Activated CD4-positive, alpha-beta T cell treated with anti-CD3 and anti-CD28 coated beads, Interleukin-2, amount 10 ng/mL, durations not matched to agents 24 days and 14 days (primary cell): ENCODE results near the gene UNC13B. TPM values are rescaled to one million over a fixed set of nuclear protein-coding genes. Genes with fewer than 3 reads are reported as not detected.

Experiments used
- DNase-seq: peaks from one replicate; pipeline ENCODE4 v3.0.0; 2022
- H3K27ac Mint-ChIP-seq: one replicate; pipeline ENCODE4 v1.8.0; 2022; ENCODE audit warnings: mild to moderate bottlenecking, mixed read lengths
- H3K27me3 Mint-ChIP-seq: one replicate; pipeline ENCODE4 v1.8.0; 2022; ENCODE audit warnings: mixed read lengths
- H3K36me3 Mint-ChIP-seq: one replicate; pipeline ENCODE4 v1.8.0; 2022; ENCODE audit warnings: low read depth, mild to moderate bottlenecking, mixed read lengths
- H3K4me1 Mint-ChIP-seq: one replicate; pipeline ENCODE4 v1.8.0; 2021; ENCODE audit warnings: mixed read lengths
- H3K4me3 Mint-ChIP-seq: one replicate; pipeline ENCODE4 v1.8.0; 2022; ENCODE audit warnings: mild to moderate bottlenecking, moderate library complexity, mixed read lengths
- H3K9me3 Mint-ChIP-seq: one replicate; pipeline ENCODE4 v1.8.0; 2021; ENCODE audit warnings: mixed read lengths
- intact Hi-C: fragments of 100-400 bp; cut with micrococcal nuclease; formaldehyde crosslinking; loops from one replicate; pipeline ENCODE4 v1.15.1; 2023
- total RNA-seq: library from RNA; stranded (reverse); gene quantifications from 2 replicates; pipeline ENCODE4 v1.2.3, GENCODE V29; 2022

The UNC13B gene
- total RNA-seq, 1 donor from 2014 or later = 0.51 TPM

DNA sequence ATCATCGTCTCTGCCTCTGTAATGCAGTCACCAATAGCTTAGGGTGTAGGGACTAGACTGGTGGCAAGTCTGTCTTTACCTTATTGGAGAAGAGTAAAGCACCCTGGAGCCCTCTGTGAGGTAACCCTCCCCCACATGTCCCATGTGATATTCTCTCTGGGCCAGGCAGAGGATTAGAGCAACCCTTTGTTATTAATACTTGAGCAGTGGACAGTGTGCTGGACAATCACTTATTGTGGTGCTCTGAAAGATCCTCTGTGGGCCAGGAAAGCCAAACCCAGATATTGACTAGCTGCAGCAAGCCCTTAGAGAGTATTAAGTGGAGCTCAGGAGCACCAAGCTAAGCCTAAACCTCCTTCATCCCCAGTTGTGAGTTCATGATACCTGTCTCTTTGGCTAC is 188.4 kb downstream of the UNC13B start:
- peaks cover 2% of the 10 kb centered on the region for H3K27me3 Mint-ChIP-seq

GRCh38 chr9:35350827-35351549 is 189.2 kb downstream of the UNC13B start:
- Mint-ChIP-seq H3K36me3 (no peaks in the 10 kb centered on the region), H3K4me3 (no peak overlapping the region), H3K4me1 (no peaks in the 10 kb centered on the region), H3K27me3 (peaks cover 5% of the 10 kb centered on the region), H3K27ac (no peak overlapping the region), H3K9me3 (no peaks in the 10 kb centered on the region)
- intact Hi-C loops = no loop called here
- no peak for DNase-seq

More for the DNA sequence above, 188.4 kb downstream of the UNC13B start:
- Mint-ChIP-seq H3K4me3 (no peak overlapping the region), H3K4me1 (no peaks in the 10 kb centered on the region), H3K27ac (no peak overlapping the region), H3K36me3 (no peaks in the 10 kb centered on the region), H3K9me3 (no peaks in the 10 kb centered on the region)
- DNase-seq = no peak
- intact Hi-C loops = no loop called here

DNA sequence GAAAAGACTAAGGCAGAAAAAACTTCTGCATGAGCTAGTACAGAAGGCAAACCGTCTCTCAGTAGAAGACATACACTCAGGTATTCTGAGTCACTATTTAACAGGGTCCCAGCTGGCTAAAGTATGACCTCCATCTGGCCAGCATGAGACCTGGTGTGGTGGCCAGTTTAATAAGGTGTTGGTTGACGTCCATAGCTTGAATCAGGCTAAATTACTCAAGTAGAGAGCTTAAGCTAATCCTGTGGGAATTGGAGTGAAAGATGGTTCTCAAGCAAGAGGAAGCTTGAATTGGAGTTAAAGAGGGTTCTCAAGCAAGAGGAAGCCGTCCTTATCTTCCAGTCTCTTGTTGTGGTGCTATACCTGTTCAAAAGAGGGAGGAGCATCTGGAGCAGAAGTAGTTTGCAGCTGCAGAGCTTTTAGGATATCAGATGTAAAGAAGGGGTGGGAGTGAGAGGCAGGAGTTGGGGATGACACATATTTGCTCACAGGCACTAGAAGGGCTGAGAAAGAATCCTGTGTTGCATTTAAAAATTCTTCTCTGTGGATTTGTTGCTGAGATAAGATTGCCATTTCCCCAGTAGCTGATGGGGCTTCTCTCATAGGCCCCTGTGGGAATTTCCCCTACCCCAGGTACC is 192.0 kb downstream of the UNC13B start:
- peaks cover 7% of the 10 kb centered on the region for H3K27me3 Mint-ChIP-seq
- H3K27ac Mint-ChIP-seq = no peak overlapping the region
- no peak for DNase-seq
- H3K4me1 Mint-ChIP-seq = no peaks in the 10 kb centered on the region
- no peaks in the 10 kb centered on the region for H3K36me3 Mint-ChIP-seq
- no peak overlapping the region for H3K4me3 Mint-ChIP-seq
- no peaks in the 10 kb centered on the region for H3K9me3 Mint-ChIP-seq
- intact Hi-C loops = no loop called here

GRCh38 chr9:35355939-35356338 is 194.1 kb downstream of the UNC13B start:
- intact Hi-C loops = no loop called here
- H3K36me3 Mint-ChIP-seq = no peaks in the 10 kb centered on the region
- H3K4me1 Mint-ChIP-seq = no peaks in the 10 kb centered on the region
- DNase-seq = no peak
- H3K9me3 Mint-ChIP-seq = no peaks in the 10 kb centered on the region
- H3K27me3 Mint-ChIP-seq = peaks cover 9% of the 10 kb centered on the region
- no peak overlapping the region for H3K4me3 Mint-ChIP-seq
- H3K27ac Mint-ChIP-seq = no peak overlapping the region

GRCh38 chr9:35357116-35357515 is 195.3 kb downstream of the UNC13B start:
- peaks cover 7% of the 10 kb centered on the region for H3K27me3 Mint-ChIP-seq
- intact Hi-C loops = no loop called here
- no peaks in the 10 kb centered on the region for H3K36me3 Mint-ChIP-seq
- no peaks in the 10 kb centered on the region for H3K4me1 Mint-ChIP-seq
- H3K27ac Mint-ChIP-seq = no peak overlapping the region
- H3K4me3 Mint-ChIP-seq = no peak overlapping the region
- H3K9me3 Mint-ChIP-seq = no peaks in the 10 kb centered on the region
- no peak for DNase-seq

DNA sequence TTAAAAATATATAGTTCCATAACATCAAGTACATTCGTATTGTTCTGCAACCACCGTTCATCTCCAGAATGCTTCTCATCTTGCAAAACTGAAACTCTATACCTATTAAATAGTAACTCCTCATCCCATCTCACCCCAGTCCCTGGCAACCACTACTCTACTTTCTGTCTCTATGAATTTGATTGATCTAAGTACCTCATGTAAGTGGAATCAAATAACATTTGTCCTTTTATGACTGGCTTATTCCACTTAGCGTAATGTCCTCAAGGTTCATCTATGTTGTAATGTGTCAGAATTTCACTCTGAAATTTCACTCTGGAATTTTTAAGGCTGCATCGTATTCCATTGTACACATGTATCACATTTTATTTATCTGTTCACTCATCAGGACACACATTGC is 196.0 kb downstream of the UNC13B start:
- Mint-ChIP-seq H3K36me3 (no peaks in the 10 kb centered on the region), H3K27ac (no peak overlapping the region), H3K27me3 (peaks cover 7% of the 10 kb centered on the region), H3K4me3 (no peak overlapping the region), H3K4me1 (no peaks in the 10 kb centered on the region), H3K9me3 (no peaks in the 10 kb centered on the region)
- no peak for DNase-seq
- intact Hi-C loops = no loop called here

- Mint-ChIP-seq H3K4me3 (no peak overlapping the region), H3K27me3 (no peaks in the 10 kb centered on the region), H3K27ac (no peak overlapping the region), H3K9me3 (no peaks in the 10 kb centered on the region), H3K4me1 (no peaks in the 10 kb centered on the region), H3K36me3 (no peaks in the 10 kb centered on the region)
- DNase-seq = no peak
- intact Hi-C loops = no loop called here
Observed at GRCh38 chr9:35364817-35365585, 203.2 kb downstream of the UNC13B start.

- Mint-ChIP-seq H3K27ac (no peak overlapping the region), H3K4me1 (no peaks in the 10 kb centered on the region), H3K27me3 (no peaks in the 10 kb centered on the region), H3K9me3 (no peaks in the 10 kb centered on the region), H3K4me3 (no peak overlapping the region), H3K36me3 (no peaks in the 10 kb centered on the region)
- intact Hi-C loops = no loop called here
- DNase-seq = no peak
Observed at GRCh38 chr9:35366627-35367026, 204.8 kb downstream of the UNC13B start.

DNA sequence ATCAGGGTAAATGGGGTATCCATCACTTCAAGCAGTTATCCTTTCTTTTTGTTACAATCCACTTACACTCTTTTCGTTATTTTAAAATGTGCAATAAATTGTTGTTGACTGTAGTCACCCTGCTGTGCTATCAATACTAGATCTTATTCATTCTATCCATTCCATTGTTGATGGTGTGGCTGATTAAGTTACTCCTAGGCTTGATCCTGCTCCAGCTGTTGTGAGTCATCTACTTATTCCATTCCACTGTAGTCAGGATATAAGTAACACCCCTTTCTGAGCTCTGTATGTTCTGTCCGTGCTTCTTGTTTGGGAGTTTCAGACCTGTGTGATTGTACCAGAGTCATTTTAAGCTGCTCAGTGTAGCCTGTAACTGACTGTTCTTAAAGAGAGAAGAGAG is 205.6 kb downstream of the UNC13B start:
- no peaks in the 10 kb centered on the region for H3K4me1 Mint-ChIP-seq
- no peak for DNase-seq

GRCh38 chr9:35370241-35370640 is 208.4 kb downstream of the UNC13B start:
- H3K4me3 Mint-ChIP-seq = no peak overlapping the region
- H3K9me3 Mint-ChIP-seq = no peaks in the 10 kb centered on the region
- no peak overlapping the region for H3K27ac Mint-ChIP-seq
- H3K27me3 Mint-ChIP-seq = no peaks in the 10 kb centered on the region
- DNase-seq = no peak
- H3K4me1 Mint-ChIP-seq = no peaks in the 10 kb centered on the region
- intact Hi-C loops = no loop called here
- no peaks in the 10 kb centered on the region for H3K36me3 Mint-ChIP-seq

More for the DNA sequence above, 205.6 kb downstream of the UNC13B start:
- intact Hi-C loops = no loop called here
- Mint-ChIP-seq H3K9me3 (no peaks in the 10 kb centered on the region), H3K27ac (no peak overlapping the region), H3K4me3 (no peak overlapping the region), H3K36me3 (no peaks in the 10 kb centered on the region), H3K27me3 (no peaks in the 10 kb centered on the region)

- no peaks in the 10 kb centered on the region for H3K27me3 Mint-ChIP-seq
- DNase-seq = no peak
- no peak overlapping the region for H3K27ac Mint-ChIP-seq
- intact Hi-C loops = no loop called here
- H3K36me3 Mint-ChIP-seq = no peaks in the 10 kb centered on the region
- H3K4me3 Mint-ChIP-seq = no peak overlapping the region
- no peaks in the 10 kb centered on the region for H3K9me3 Mint-ChIP-seq
- H3K4me1 Mint-ChIP-seq = no peaks in the 10 kb centered on the region
Observed at GRCh38 chr9:35374436-35374835, 212.6 kb downstream of the UNC13B start.

DNA sequence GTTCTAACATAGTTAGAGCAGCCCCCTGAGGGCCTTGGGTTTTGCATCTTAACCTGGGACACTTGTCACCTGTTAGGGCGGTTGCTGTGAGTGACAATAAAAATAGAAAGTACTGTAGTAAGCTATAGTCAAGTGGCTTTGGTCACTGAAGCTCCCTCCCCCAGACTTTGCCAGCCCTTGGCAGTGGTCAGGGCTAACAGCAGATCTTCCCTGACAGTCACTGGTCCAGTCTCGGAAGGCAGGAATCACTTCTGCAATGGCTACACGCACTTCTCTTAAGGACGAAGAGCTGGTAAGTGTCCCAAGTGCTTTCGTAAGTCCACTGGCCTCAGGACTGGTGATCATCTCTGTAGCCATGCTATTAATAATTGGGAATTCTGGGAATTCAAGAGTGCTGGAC is 213.1 kb downstream of the UNC13B start:
- no peaks in the 10 kb centered on the region for H3K9me3 Mint-ChIP-seq
- DNase-seq = no peak
- H3K27me3 Mint-ChIP-seq = no peaks in the 10 kb centered on the region
- H3K36me3 Mint-ChIP-seq = no peaks in the 10 kb centered on the region
- H3K27ac Mint-ChIP-seq = no peak overlapping the region
- H3K4me1 Mint-ChIP-seq = no peaks in the 10 kb centered on the region
- intact Hi-C loops = no loop called here
- H3K4me3 Mint-ChIP-seq = no peak overlapping the region

DNA sequence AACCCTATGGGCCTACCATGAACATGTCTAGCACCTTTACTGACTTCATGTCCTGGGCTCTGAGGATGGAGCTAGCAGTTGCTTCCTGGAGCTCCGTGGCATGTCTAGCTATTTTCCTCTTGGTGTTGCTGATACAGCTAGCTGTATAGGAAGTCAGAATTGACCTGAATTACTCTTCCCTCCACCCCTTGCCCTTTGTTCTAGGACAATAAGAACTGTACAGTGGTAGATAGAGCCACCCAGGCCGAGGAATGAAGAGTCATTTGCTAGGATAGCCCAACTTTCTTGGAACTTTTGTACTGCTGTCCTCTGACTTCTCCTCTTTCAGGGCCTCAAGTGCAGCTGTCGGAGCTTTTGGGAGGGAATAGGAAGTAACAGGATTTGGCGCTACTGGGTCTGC is 218.2 kb downstream of the UNC13B start:
- DNase-seq = no peak
- Mint-ChIP-seq H3K4me1 (no peaks in the 10 kb centered on the region), H3K9me3 (no peaks in the 10 kb centered on the region), H3K36me3 (no peaks in the 10 kb centered on the region), H3K27ac (no peak overlapping the region), H3K27me3 (no peaks in the 10 kb centered on the region), H3K4me3 (no peak overlapping the region)
- intact Hi-C loops = no loop called here

DNA sequence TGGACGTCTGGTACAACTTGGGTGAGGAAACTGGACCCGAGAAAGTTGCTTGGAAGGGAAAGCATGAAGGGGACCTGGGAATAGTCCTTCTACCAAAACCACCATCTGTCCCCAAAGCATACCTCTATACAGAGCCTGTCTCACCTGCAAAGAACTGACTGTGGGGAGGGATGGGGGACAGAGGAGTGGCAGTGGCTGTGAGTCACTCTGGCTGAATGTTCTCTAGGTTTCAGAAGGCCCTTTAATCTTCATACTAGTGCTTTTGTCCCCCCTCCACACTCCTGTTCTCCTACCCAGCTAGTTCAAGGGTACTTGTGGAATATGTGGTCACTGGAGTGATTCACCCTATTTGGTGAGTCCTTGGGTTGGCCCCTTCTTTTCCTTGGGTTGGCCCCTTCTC is 218.8 kb downstream of the UNC13B start:
- Mint-ChIP-seq H3K27me3 (peaks cover 3% of the 10 kb centered on the region), H3K4me3 (no peak overlapping the region), H3K9me3 (no peaks in the 10 kb centered on the region), H3K4me1 (no peaks in the 10 kb centered on the region), H3K27ac (no peak overlapping the region), H3K36me3 (no peaks in the 10 kb centered on the region)
- intact Hi-C loops = no loop called here
- DNase-seq = no peak
